Natural killer cell (primary cell): ENCODE results near the gene SNRPD1. TPM values are rescaled to one million over a fixed set of nuclear protein-coding genes. Genes with fewer than 3 reads are reported as not detected.
"Not testable (repeated sequence)": the region's sequence is repeated elsewhere in the genome, so short reads cannot be mapped to it uniquely, and the experiment has no call there.

ENCODE experiments used
- ATAC-seq, 3 donors: fragments of 150-1000 bp in 2 of 3; fragments of 200-7000 bp in 1 of 3; cut with Tn5 transposase; 1 replicate in 1 of 3; 2 replicates in 2 of 3; pipeline ENCODE4 v1.10.0; 2021; ENCODE audit warnings: mild to moderate bottlenecking in 2 of 3, moderate library complexity in 2 of 3
- DNase-seq, 2 donors: peaks; one replicate each; pipeline versions ENCODE4 v3.0.0 to v3.0.0-alpha.2; 2013 to 2021; ENCODE audit warnings: mixed read lengths in 1 of 2
- H3K27ac ChIP-seq: one replicate; pipeline ENCODE4 v1.5.1; 2013; ENCODE audit warnings: mild to moderate bottlenecking, low read length
- H3K27me3 ChIP-seq: one replicate; pipeline ENCODE4 v1.6.1; 2013; ENCODE audit warnings: low read length; ENCODE audit not compliant: control insufficient read depth, insufficient read depth
- H3K36me3 ChIP-seq: one replicate; pipeline ENCODE4 v1.6.1; 2013; ENCODE audit warnings: low read length; ENCODE audit not compliant: control insufficient read depth, insufficient read depth
- H3K4me1 ChIP-seq: one replicate; pipeline ENCODE4 v1.6.1; 2013; ENCODE audit warnings: low read length; ENCODE audit not compliant: control insufficient read depth, insufficient read depth
- H3K4me3 ChIP-seq: one replicate; pipeline ENCODE4 v1.5.1; 2013; ENCODE audit warnings: low read length
- H3K9me3 ChIP-seq: one replicate; pipeline ENCODE4 v1.6.1; 2013; ENCODE audit warnings: low read length; ENCODE audit not compliant: control insufficient read depth, insufficient read depth
- H3K27ac Mint-ChIP-seq, 2 donors: one replicate each; pipeline ENCODE4 v1.8.0; 2022; ENCODE audit warnings: mild to moderate bottlenecking in 2 of 2, mixed read lengths in 2 of 2, moderate library complexity in 1 of 2
- H3K27me3 Mint-ChIP-seq, 2 donors: one replicate each; pipeline ENCODE4 v1.8.0; 2022; ENCODE audit warnings: low read depth in 2 of 2, mixed read lengths in 2 of 2
- H3K36me3 Mint-ChIP-seq: one replicate; pipeline ENCODE4 v1.8.0; 2022; ENCODE audit warnings: mixed read lengths
- H3K4me1 Mint-ChIP-seq, 2 donors: one replicate each; pipeline ENCODE4 v1.8.0; 2022; ENCODE audit warnings: mixed read lengths in 2 of 2
- H3K4me3 Mint-ChIP-seq: one replicate; pipeline ENCODE4 v1.8.0; 2022; ENCODE audit warnings: mild to moderate bottlenecking, moderate library complexity, mixed read lengths
- H3K9me3 Mint-ChIP-seq, 2 donors: one replicate each; pipeline ENCODE4 v1.8.0; 2022; ENCODE audit warnings: mixed read lengths in 2 of 2
- CTCF ChIP-seq: fragments of 200-600 bp; IDR thresholded peaks from one replicate; pipeline ENCODE4 v1.8.0; 2022; ENCODE audit warnings: antibody characterized with exemption
- WGBS: methylation state at CpG from one replicate; pipeline ENCODE4 v1.1.7; 2013; ENCODE audit warnings: missing lambda C conversion rate; ENCODE audit not compliant: insufficient coverage; 5-methylcytosine and 5-hydroxymethylcytosine counted together
- intact Hi-C: fragments of 100-400 bp; cut with micrococcal nuclease; formaldehyde crosslinking; loops from one replicate; pipeline ENCODE4 v1.14.2; 2022
- total RNA-seq, 4 donors: library from RNA; stranded (reverse); fragments of 120-200 nt in 1 of 4; gene quantifications; one replicate each; pipeline versions ENCODE4 v1.2.3 to v1.2.4, GENCODE V29; 2013 to 2022

The SNRPD1 gene
- total RNA-seq, 3 donors from 2014 or later (not counting 1 experiment from before 2014, with no cell fraction given), result 28.0 to 33.8 (median 31.6) TPM

GRCh38 chr18:21602299-21602587 is 9.9 kb upstream of the SNRPD1 start:
- H3K4me3 Mint-ChIP-seq, result peak overlapping the region; percentile 98
- Histone ChIP-seq H3K36me3 (no peaks in the 10 kb centered on the region), H3K27me3 (no peaks in the 10 kb centered on the region), H3K9me3 (no peaks in the 10 kb centered on the region), H3K4me3 (no peak overlapping the region), H3K27ac (peak overlapping the region; percentile 35), H3K4me1 (peaks cover 22% of the 10 kb centered on the region)
- peak in 1 of 2 donors; percentile 21 for DNase-seq
- no peak for TF ChIP-seq CTCF
- ATAC-seq, result no peak
- peaks cover 13 to 33% of the 10 kb centered on the region in 2 donors for H3K4me1 Mint-ChIP-seq
- intact Hi-C loops, result loop anchor here (10.0 kb wide), 1 partner anchor 1333 kb away; the partner anchor contains the start of gene RBBP8
- H3K27ac Mint-ChIP-seq, result peak overlapping the region; percentile 97 to 99
- H3K27me3 Mint-ChIP-seq, result no peaks in the 10 kb centered on the region
- no peaks in the 10 kb centered on the region for H3K9me3 Mint-ChIP-seq
- 38% methylated on average over 5 of the region's 5 CpGs for WGBS
- H3K36me3 Mint-ChIP-seq, result no peaks in the 10 kb centered on the region

DNA sequence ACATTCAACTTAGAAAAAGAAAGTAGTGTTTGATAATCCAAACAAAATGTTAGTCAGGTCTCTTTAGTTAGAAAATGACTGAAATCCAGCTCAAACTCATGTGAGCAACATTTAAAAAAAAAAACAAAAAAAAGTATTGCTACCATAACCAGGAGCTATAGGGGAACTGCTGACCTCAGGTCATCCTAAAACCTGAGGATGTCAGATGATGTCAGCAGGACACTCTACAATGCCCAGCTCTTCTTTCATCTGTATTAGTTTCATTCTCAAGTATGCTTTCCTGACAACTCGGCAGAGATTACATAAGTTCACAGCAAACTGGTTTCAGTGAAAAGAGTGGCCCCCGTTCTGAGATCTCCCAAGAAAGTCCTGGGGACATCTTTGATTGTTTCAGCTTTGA is 7.4 kb upstream of the SNRPD1 start:
- no peaks in the 10 kb centered on the region for H3K9me3 ChIP-seq
- Mint-ChIP-seq H3K9me3 (no peaks in the 10 kb centered on the region), H3K27me3 (no peaks in the 10 kb centered on the region), H3K27ac (no peak overlapping the region), H3K4me3 (no peak overlapping the region), H3K36me3 (no peaks in the 10 kb centered on the region), H3K4me1 (peaks cover 4 to 16% of the 10 kb centered on the region in 2 donors)
- peaks cover 10% of the 10 kb centered on the region for H3K4me1 ChIP-seq
- no peaks in the 10 kb centered on the region for H3K36me3 ChIP-seq
- no peak overlapping the region for H3K27ac ChIP-seq
- TF ChIP-seq CTCF, result no peak
- DNase-seq (no peak), ATAC-seq (no peak)
- no peaks in the 10 kb centered on the region for H3K27me3 ChIP-seq
- 51% methylated on average over 2 of the region's 2 CpGs for WGBS
- H3K4me3 ChIP-seq, result no peak overlapping the region
- intact Hi-C loops, result loop anchor here (10.0 kb wide), 1 partner anchor 1330 kb away; the partner anchor contains the start of gene RBBP8

DNA sequence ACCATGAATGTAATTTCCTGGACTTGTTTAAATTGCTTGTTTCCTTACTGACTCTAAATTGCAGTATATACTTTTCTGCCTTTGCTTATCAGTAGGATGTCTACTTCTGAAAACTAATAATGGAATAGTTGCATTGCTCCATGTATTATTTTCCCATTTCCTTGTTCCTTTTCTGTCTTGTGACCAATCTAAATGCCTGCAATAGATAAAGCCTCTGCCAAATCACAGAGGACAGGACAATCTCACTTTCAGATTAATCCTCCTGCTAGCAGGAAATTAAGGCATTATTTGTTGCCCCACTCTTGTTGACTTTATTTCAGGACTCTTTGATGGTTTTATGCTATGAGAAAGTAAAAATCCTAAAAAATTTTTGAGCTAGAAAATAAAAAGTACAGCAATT is 6.9 kb upstream of the SNRPD1 start:
- no peaks in the 10 kb centered on the region for H3K27me3 Mint-ChIP-seq
- peaks cover 0 to 11% of the 10 kb centered on the region in 2 donors for H3K4me1 Mint-ChIP-seq
- ATAC-seq, result no peak
- H3K27ac Mint-ChIP-seq, result no peak overlapping the region
- H3K36me3 Mint-ChIP-seq, result no peaks in the 10 kb centered on the region
- DNase-seq, result no peak
- no peak overlapping the region for H3K4me3 ChIP-seq
- no peaks in the 10 kb centered on the region for H3K9me3 Mint-ChIP-seq
- intact Hi-C loops, result loop anchor here (10.0 kb wide), 1 partner anchor 1330 kb away; the partner anchor contains the start of gene RBBP8
- H3K27me3 ChIP-seq, result no peaks in the 10 kb centered on the region
- H3K9me3 ChIP-seq, result no peaks in the 10 kb centered on the region
- no peak for TF ChIP-seq CTCF
- no peak overlapping the region for H3K4me3 Mint-ChIP-seq
- no peak overlapping the region for H3K27ac ChIP-seq
- H3K4me1 ChIP-seq, result peaks cover 10% of the 10 kb centered on the region
- no peaks in the 10 kb centered on the region for H3K36me3 ChIP-seq

- Histone ChIP-seq H3K4me1 (peaks cover 14% of the 10 kb centered on the region), H3K27ac (peak overlapping the region; percentile 26), H3K4me3 (peak overlapping the region; percentile 58)
- H3K36me3 Mint-ChIP-seq, H3K27me3 Mint-ChIP-seq, H3K36me3 ChIP-seq, ATAC-seq, H3K9me3 ChIP-seq, H3K27me3 ChIP-seq, H3K9me3 Mint-ChIP-seq: not testable (repeated sequence)
- H3K4me3 Mint-ChIP-seq, result peak overlapping the region; percentile 99
- H3K4me1 Mint-ChIP-seq, result peaks cover 18 to 25% of the 10 kb centered on the region in 2 donors
- peak overlapping the region; percentile 96 to 98 for H3K27ac Mint-ChIP-seq
- DNase-seq, result peak in 1 of 2 donors; percentile 13
- intact Hi-C loops, result loop anchor here (1.0 kb wide), 2 partner anchors 11 to 93 kb away; partner anchors contain the start of genes ABHD3 and ESCO1
- WGBS, result 68% methylated on average over 29 of the region's 30 CpGs
These were observed 551 bp upstream of the SNRPD1 start for GRCh38 chr18:21611401-21612124.

GRCh38 chr18:21621640-21622039 is 9.5 kb downstream of the SNRPD1 start:
- DNase-seq, ATAC-seq, H3K27me3 ChIP-seq, H3K4me3 Mint-ChIP-seq, intact Hi-C loops, H3K9me3 ChIP-seq, H3K4me3 ChIP-seq, H3K27ac ChIP-seq, H3K36me3 Mint-ChIP-seq, H3K9me3 Mint-ChIP-seq, H3K27me3 Mint-ChIP-seq, H3K4me1 ChIP-seq: not testable (repeated sequence)
- Mint-ChIP-seq H3K4me1 (peaks cover 15 to 17% of the 10 kb centered on the region in 2 donors), H3K27ac (peak overlapping the region in 1 of 2 donors; percentile 9)
- peaks cover 36% of the 10 kb centered on the region for H3K36me3 ChIP-seq
- WGBS, result 100% methylated on average over 7 of the region's 9 CpGs
